ENCODE data around the gene TOPAZ1. TPM values are rescaled to one million over a fixed set of nuclear protein-coding genes. Genes with fewer than 3 reads are reported as not detected.

Gene TOPAZ1
- total RNA-seq, 2 experiments from 2014 or later: not detected

DNA sequence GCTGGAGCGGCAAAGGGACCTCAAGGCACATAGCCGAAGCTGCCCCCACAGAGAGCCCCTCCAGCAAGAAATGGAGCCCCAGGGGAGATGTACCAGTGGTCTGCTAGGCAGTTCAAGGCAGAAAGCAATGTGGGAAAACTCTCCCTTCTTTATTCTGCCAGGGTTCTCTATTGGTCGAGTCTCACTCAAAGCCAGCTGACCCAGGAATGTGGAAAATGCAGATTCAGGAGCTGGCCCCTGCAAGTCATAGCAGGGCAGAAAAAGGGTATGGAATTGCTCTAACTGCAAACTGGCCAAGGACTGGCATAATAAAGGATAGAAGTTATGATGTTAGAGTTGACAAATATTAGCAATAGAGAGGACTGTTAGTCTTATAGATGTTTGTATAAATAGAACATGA, 4.0 kb upstream of the TOPAZ1 start:
- DNase-seq (no peak), ATAC-seq (no peak)
- ChIA-PET POLR2A (no interaction called here), CTCF (interaction anchor here (1.0 kb wide), 1 partner anchor 39 kb away, joined by 3 read pairs; no protein-coding TSS in a partner anchor)
- peaks cover 7% of the 10 kb centered on the region for H3K4me1 Mint-ChIP-seq (ENCODE audit: low read depth)
- H3K4me3 Mint-ChIP-seq: no peak overlapping the region
- TF ChIP-seq, protein P1, sequence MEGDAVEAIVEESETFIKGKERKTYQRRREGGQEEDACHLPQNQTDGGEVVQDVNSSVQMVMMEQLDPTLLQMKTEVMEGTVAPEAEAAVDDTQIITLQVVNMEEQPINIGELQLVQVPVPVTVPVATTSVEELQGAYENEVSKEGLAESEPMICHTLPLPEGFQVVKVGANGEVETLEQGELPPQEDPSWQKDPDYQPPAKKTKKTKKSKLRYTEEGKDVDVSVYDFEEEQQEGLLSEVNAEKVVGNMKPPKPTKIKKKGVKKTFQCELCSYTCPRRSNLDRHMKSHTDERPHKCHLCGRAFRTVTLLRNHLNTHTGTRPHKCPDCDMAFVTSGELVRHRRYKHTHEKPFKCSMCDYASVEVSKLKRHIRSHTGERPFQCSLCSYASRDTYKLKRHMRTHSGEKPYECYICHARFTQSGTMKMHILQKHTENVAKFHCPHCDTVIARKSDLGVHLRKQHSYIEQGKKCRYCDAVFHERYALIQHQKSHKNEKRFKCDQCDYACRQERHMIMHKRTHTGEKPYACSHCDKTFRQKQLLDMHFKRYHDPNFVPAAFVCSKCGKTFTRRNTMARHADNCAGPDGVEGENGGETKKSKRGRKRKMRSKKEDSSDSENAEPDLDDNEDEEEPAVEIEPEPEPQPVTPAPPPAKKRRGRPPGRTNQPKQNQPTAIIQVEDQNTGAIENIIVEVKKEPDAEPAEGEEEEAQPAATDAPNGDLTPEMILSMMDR (IDR thresholded peaks at IDR 0.05): no peak
- intact Hi-C loops (cut with micrococcal nuclease): no loop called here
- H3K27ac Mint-ChIP-seq: no peak overlapping the region
- no peaks in the 10 kb centered on the region for H3K36me3 Mint-ChIP-seq (ENCODE audit: low read depth)
- H3K27me3 Mint-ChIP-seq: peaks cover 13% of the 10 kb centered on the region
- H3K9me3 Mint-ChIP-seq: no peaks in the 10 kb centered on the region

DNA sequence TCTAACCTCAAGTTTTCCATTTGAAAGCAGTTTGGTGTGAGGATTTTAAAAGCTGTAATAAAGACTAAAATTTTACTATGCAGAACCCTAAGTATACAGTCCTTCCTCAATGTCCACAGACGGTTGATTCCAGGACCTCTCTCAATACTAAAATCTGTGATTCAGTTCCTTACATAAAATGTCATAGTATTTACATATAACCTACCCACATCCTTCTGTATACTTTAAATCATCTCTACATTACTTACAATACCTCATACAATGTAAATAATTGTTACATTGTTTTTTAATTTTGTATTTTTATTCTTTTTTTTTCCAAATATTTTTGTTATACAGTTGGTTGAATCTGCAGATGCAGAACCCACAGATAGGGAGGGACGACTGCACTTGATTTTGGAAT, 2.8 kb upstream of the TOPAZ1 start:
- H3K36me3 Mint-ChIP-seq (ENCODE audit: low read depth): no peaks in the 10 kb centered on the region
- ATAC-seq: no peak
- H3K4me1 Mint-ChIP-seq (ENCODE audit: low read depth): peaks cover 7% of the 10 kb centered on the region
- POLR2A ChIA-PET: no interaction called here
- TF ChIP-seq, protein P1 (IDR thresholded peaks at IDR 0.05): no peak
- no peak overlapping the region for H3K27ac Mint-ChIP-seq
- no peaks in the 10 kb centered on the region for H3K9me3 Mint-ChIP-seq
- no peak for DNase-seq
- CTCF ChIA-PET: no interaction called here
- H3K27me3 Mint-ChIP-seq: peaks cover 13% of the 10 kb centered on the region
- intact Hi-C loops (cut with micrococcal nuclease): no loop called here
- H3K4me3 Mint-ChIP-seq: no peak overlapping the region

DNA sequence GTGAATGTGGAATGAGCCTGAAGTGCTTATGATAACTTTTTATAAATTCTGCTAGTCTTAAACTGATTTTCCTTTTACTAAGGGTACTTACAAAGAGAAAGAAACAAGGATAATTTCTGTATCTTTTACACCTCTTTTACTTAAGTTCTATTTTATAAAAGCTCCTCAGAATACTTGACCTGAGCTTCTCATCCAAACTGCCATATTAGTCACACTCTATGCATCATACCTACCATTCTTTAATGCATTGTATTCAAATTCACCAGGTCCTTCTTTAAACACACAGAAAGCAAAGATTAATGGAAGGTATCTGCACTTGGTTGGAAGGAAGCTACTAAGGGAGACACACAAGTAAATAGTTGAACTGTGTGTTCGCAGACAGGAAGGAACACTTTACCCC, 1.6 kb upstream of the TOPAZ1 start:
- H3K9me3 Mint-ChIP-seq: no peaks in the 10 kb centered on the region
- intact Hi-C loops (cut with micrococcal nuclease): no loop called here
- DNase-seq: no peak
- H3K27me3 Mint-ChIP-seq: peaks cover 9% of the 10 kb centered on the region
- ChIA-PET POLR2A (interaction anchor here (0.7 kb wide), 1 partner anchor 56 kb away, joined by 3 read pairs; no protein-coding TSS in a partner anchor), CTCF (no interaction called here)
- H3K27ac Mint-ChIP-seq: no peak overlapping the region
- H3K4me3 Mint-ChIP-seq: no peak overlapping the region
- TF ChIP-seq, protein P1 (IDR thresholded peaks at IDR 0.05): no peak
- no peaks in the 10 kb centered on the region for H3K36me3 Mint-ChIP-seq (ENCODE audit: low read depth)
- H3K4me1 Mint-ChIP-seq (ENCODE audit: low read depth): peaks cover 7% of the 10 kb centered on the region
- ATAC-seq: no peak

DNA sequence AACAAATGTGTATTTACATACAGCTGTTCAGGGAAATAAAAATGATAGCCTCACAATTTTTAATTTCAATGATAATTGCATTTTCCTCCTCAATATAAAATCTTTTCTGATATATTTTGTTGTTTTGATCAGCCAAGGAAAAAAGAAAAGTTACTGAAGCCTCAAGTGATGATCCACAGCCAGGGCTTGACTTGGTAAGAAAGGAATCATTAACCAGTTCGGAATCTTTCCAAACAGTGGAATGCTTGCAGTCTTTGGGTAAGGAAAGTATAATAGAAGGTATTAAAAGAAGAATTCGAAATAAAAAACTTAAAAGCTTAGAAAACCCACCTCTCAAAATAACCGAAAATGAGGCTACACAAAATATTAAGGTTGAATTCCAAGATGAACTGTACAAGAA, 1.0 kb downstream of the TOPAZ1 start:
- no peaks in the 10 kb centered on the region for H3K4me1 Mint-ChIP-seq (ENCODE audit: low read depth)
- no peak overlapping the region for H3K27ac Mint-ChIP-seq
- DNase-seq (no peak), ATAC-seq (no peak)
- peaks cover 3% of the 10 kb centered on the region for H3K27me3 Mint-ChIP-seq
- TF ChIP-seq, protein P1 (IDR thresholded peaks at IDR 0.05): no peak
- H3K9me3 Mint-ChIP-seq: no peaks in the 10 kb centered on the region
- no peak overlapping the region for H3K4me3 Mint-ChIP-seq
- ChIA-PET CTCF (no interaction called here), POLR2A (no interaction called here)
- no peaks in the 10 kb centered on the region for H3K36me3 Mint-ChIP-seq (ENCODE audit: low read depth)
- intact Hi-C loops (cut with micrococcal nuclease): no loop called here

DNA sequence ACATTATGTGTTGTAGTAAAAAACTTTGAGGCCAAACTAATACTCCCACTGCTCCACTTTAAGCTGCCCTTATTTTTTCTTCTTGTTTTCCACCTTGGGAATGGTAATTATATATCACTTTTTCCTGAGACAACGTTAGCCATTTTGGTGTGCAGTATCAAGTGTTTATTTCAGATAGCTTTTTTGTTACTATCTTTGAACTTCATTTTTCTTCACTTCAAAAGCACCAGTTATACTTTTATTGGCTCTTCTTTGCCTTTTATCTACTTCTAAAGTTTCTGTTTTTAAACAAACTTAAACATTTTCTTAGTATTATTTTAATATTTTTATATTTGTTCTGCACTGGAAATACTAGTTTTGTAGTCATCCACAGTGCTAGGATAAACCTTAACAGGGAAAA, 6.5 kb downstream of the TOPAZ1 start:
- Mint-ChIP-seq H3K9me3 (peaks cover 8% of the 10 kb centered on the region), H3K4me1 (ENCODE audit: low read depth) (no peaks in the 10 kb centered on the region), H3K36me3 (ENCODE audit: low read depth) (no peaks in the 10 kb centered on the region), H3K27me3 (peaks cover 18% of the 10 kb centered on the region), H3K4me3 (no peak overlapping the region), H3K27ac (no peak overlapping the region)
- CTCF ChIA-PET: no interaction called here
- ATAC-seq (no peak), DNase-seq (no peak)
- POLR2A ChIA-PET: no interaction called here
- intact Hi-C loops (cut with micrococcal nuclease): no loop called here
- TF ChIP-seq, protein P1 (IDR thresholded peaks at IDR 0.05): no peak

All from activated CD8-positive, alpha-beta T cell treated with anti-CD3 and anti-CD28 coated beads for 36 hours (primary cell).